Breast epithelium (tissue), 4 donors: Measurements from ENCODE around the gene TNS4. TPM values are rescaled to one million over a fixed set of nuclear protein-coding genes. Genes with fewer than 3 reads are reported as not detected.

Source experiments
- DNase-seq, 2 donors: peaks; one replicate each; pipeline ENCODE4 v3.0.0-alpha.2; 2019; ENCODE audit warnings: low spot score in 2 of 2
- H3K27ac ChIP-seq, 2 donors: fragments of 200-600 bp; sonication (generic) in 1 of 2; one replicate each; pipeline ENCODE4 v1.5.1; 2016 to 2019; ENCODE audit warnings: mild to moderate bottlenecking in 1 of 2
- H3K27me3 ChIP-seq, 2 donors: fragments of 200-600 bp; sonication (generic) in 1 of 2; one replicate each; pipeline versions ENCODE4 v1.5.1 to v1.6.0; 2017 to 2019; ENCODE audit warnings: control low read depth in 1 of 2, mild to moderate bottlenecking in 1 of 2
- H3K36me3 ChIP-seq: fragments of 200-600 bp; one replicate; pipeline ENCODE4 v1.5.1; 2019
- H3K4me1 ChIP-seq, 2 donors: fragments of 200-600 bp; sonication (generic); one replicate each; pipeline ENCODE4 v1.5.1; 2016 to 2019; ENCODE audit warnings: control low read depth in 1 of 2
- H3K4me3 ChIP-seq, 3 donors: fragments of 200-600 bp; sonication (generic); 1 replicate in 2 of 3; 2 replicates in 1 of 3; pipeline ENCODE4 v1.5.1; 2016 to 2019; ENCODE audit warnings: mild to moderate bottlenecking in 3 of 3, moderate library complexity in 2 of 3
- H3K9me3 ChIP-seq, 2 donors: fragments of 200-600 bp; sonication (generic) in 1 of 2; one replicate each; pipeline ENCODE4 v1.5.1; 2016 to 2019; ENCODE audit warnings: control low read depth in 1 of 2
- CTCF ChIP-seq, 3 donors: fragments of 450-650 bp; IDR thresholded peaks; one replicate each; pipeline ENCODE4 v1.5.1; 2016 to 2017; ENCODE audit warnings: antibody characterized with exemption in 3 of 3, mild to moderate bottlenecking in 3 of 3, moderate library complexity in 3 of 3
- POLR2A ChIP-seq: fragments of 450-650 bp; IDR thresholded peaks from one replicate; pipeline ENCODE4 v1.6.1; 2016; ENCODE audit warnings: antibody characterized with exemption, mild to moderate bottlenecking, moderate library complexity
- POLR2AphosphoS5 ChIP-seq, 3 donors: sonication (generic); formaldehyde crosslinking; IDR thresholded peaks; one replicate each; pipeline ENCODE4 v1.6.1; 2017; ENCODE audit warnings: antibody characterized with exemption in 3 of 3
- intact Hi-C: fragments of 100-400 bp; cut with DNase I; formaldehyde crosslinking; loops from one replicate; pipeline ENCODE4 v1.15.1; 2023; ENCODE audit warnings: low total_unique reads
- total RNA-seq, 3 donors: library from RNA; depleted of rRNA; stranded (reverse); fragments of >200 nt; gene quantifications; one replicate each; pipeline ENCODE4 v1.1.0, GENCODE V29; 2016

The TNS4 gene
- total RNA-seq, 3 donors from 2014 or later, result 30.5 to 52.2 TPM; not detected in 1

GRCh38 chr17:40460604-40460967, 40.8 kb downstream of the TNS4 start:
- Histone ChIP-seq H3K4me3 (no peak overlapping the region), H3K9me3 (no peaks in the 10 kb centered on the region), H3K36me3 (no peaks in the 10 kb centered on the region), H3K27ac (peak overlapping the region; percentile 54 to 80), H3K4me1 (peaks cover 4 to 10% of the 10 kb centered on the region in 2 donors), H3K27me3 (no peaks in the 10 kb centered on the region)
- TF ChIP-seq CTCF (IDR thresholded peaks at IDR 0.05), result no peak
- no peak for TF ChIP-seq POLR2AphosphoS5 (IDR thresholded peaks at IDR 0.05)
- no peak for TF ChIP-seq POLR2A
- no peak for DNase-seq
- intact Hi-C loops, result no loop called here

GRCh38 chr17:40459636-40460603, 41.5 kb downstream of the TNS4 start:
- DNase-seq, result no peak
- intact Hi-C loops, result no loop called here
- peaks cover 4 to 10% of the 10 kb centered on the region in 2 donors for H3K4me1 ChIP-seq
- no peaks in the 10 kb centered on the region for H3K27me3 ChIP-seq
- H3K36me3 ChIP-seq, result no peaks in the 10 kb centered on the region
- H3K27ac ChIP-seq, result peak overlapping the region; percentile 54 to 80
- no peak overlapping the region for H3K4me3 ChIP-seq
- no peaks in the 10 kb centered on the region for H3K9me3 ChIP-seq
- no peak for TF ChIP-seq CTCF (IDR thresholded peaks at IDR 0.05)
- peak in 1 of 3 donors; percentile 57 for TF ChIP-seq POLR2AphosphoS5 (IDR thresholded peaks at IDR 0.05)
- TF ChIP-seq POLR2A, result no peak

- DNase-seq, result no peak
- intact Hi-C loops, result no loop called here
- Histone ChIP-seq H3K27ac (peak overlapping the region; percentile 54 to 80), H3K9me3 (no peaks in the 10 kb centered on the region), H3K4me1 (peaks cover 4 to 10% of the 10 kb centered on the region in 2 donors), H3K36me3 (peaks cover 8% of the 10 kb centered on the region), H3K27me3 (no peaks in the 10 kb centered on the region), H3K4me3 (no peak overlapping the region)
- TF ChIP-seq POLR2A (no peak), POLR2AphosphoS5 (IDR thresholded peaks at IDR 0.05) (peak in 1 of 3 donors; percentile 18)
Measured at GRCh38 chr17:40458851-40459482, 42.5 kb downstream of the TNS4 start.

GRCh38 chr17:40457964-40458791, 43.2 kb downstream of the TNS4 start:
- DNase-seq, result no peak
- peaks cover 4 to 10% of the 10 kb centered on the region in 2 donors for H3K4me1 ChIP-seq
- H3K27ac ChIP-seq, result peak overlapping the region; percentile 0 to 80
- TF ChIP-seq POLR2AphosphoS5 (IDR thresholded peaks at IDR 0.05) (peak in 1 of 3 donors; percentile 32), CTCF (IDR thresholded peaks at IDR 0.05) (no peak)
- H3K4me3 ChIP-seq, result no peak overlapping the region
- H3K36me3 ChIP-seq, result peaks cover 15% of the 10 kb centered on the region
- no peaks in the 10 kb centered on the region for H3K9me3 ChIP-seq
- H3K27me3 ChIP-seq, result no peaks in the 10 kb centered on the region
- intact Hi-C loops, result no loop called here

- no peak for DNase-seq
- peak overlapping the region in 1 of 2 donors; percentile 80 for H3K27ac ChIP-seq
- H3K27me3 ChIP-seq, result no peaks in the 10 kb centered on the region
- TF ChIP-seq CTCF (IDR thresholded peaks at IDR 0.05) (no peak), POLR2AphosphoS5 (IDR thresholded peaks at IDR 0.05) (no peak), POLR2A (no peak)
- H3K36me3 ChIP-seq, result peaks cover 15% of the 10 kb centered on the region
- peaks cover 4 to 10% of the 10 kb centered on the region in 2 donors for H3K4me1 ChIP-seq
- H3K9me3 ChIP-seq, result no peaks in the 10 kb centered on the region
- intact Hi-C loops, result no loop called here
- no peak overlapping the region for H3K4me3 ChIP-seq
Measured at GRCh38 chr17:40457369-40457768, 44.1 kb downstream of the TNS4 start.
